GM20431 (cell line): ENCODE results near the gene SLIT3.

ENCODE experiments used
- in situ Hi-C: fragments of 300-500 bp; cut with MseI, MboI; formaldehyde crosslinking; loops from one replicate; pipeline ENCODE4 v1.15.0; 2020; ENCODE audit warnings: low sequenced_read_pairs; ENCODE audit not compliant: unreplicated experiment

The SLIT3 gene

GRCh38 chr5:168931638-168932345, 369.1 kb downstream of the SLIT3 start:
- in situ Hi-C loops, result no loop called here

GRCh38 chr5:168929656-168930055, 371.3 kb downstream of the SLIT3 start:
- in situ Hi-C loops, result no loop called here

- in situ Hi-C loops, result no loop called here
Observed at GRCh38 chr5:168925160-168925559, 375.8 kb downstream of the SLIT3 start.

- in situ Hi-C loops, result no loop called here
Observed at GRCh38 chr5:168921147-168921866, 379.6 kb downstream of the SLIT3 start.

- in situ Hi-C loops, result no loop called here
Observed at GRCh38 chr5:168920019-168920810, 380.7 kb downstream of the SLIT3 start.

- in situ Hi-C loops, result no loop called here
Observed at GRCh38 chr5:168917947-168918600, 382.9 kb downstream of the SLIT3 start.

- in situ Hi-C loops, result no loop called here
Observed at GRCh38 chr5:168916852-168917251, 384.1 kb downstream of the SLIT3 start.

- in situ Hi-C loops, result no loop called here
Observed at GRCh38 chr5:168916266-168916665, 384.7 kb downstream of the SLIT3 start.

GRCh38 chr5:168914491-168914890, 386.4 kb downstream of the SLIT3 start:
- in situ Hi-C loops, result no loop called here

GRCh38 chr5:168910874-168911273, 390.1 kb downstream of the SLIT3 start:
- in situ Hi-C loops, result no loop called here

- in situ Hi-C loops, result no loop called here
Observed at GRCh38 chr5:168908207-168908606, 392.7 kb downstream of the SLIT3 start.

- in situ Hi-C loops, result no loop called here
Observed at GRCh38 chr5:168903061-168903460, 397.9 kb downstream of the SLIT3 start.

GRCh38 chr5:168899673-168900072, 401.3 kb downstream of the SLIT3 start:
- in situ Hi-C loops, result no loop called here

- in situ Hi-C loops, result no loop called here
Observed at GRCh38 chr5:168899264-168899663, 401.7 kb downstream of the SLIT3 start.

- in situ Hi-C loops, result no loop called here
Observed at GRCh38 chr5:168898247-168898911, 402.6 kb downstream of the SLIT3 start.

GRCh38 chr5:168897387-168898122, 403.4 kb downstream of the SLIT3 start:
- in situ Hi-C loops, result no loop called here

GRCh38 chr5:168895295-168896071, 405.5 kb downstream of the SLIT3 start:
- in situ Hi-C loops, result no loop called here

- in situ Hi-C loops, result no loop called here
Observed at GRCh38 chr5:168893283-168893682, 407.7 kb downstream of the SLIT3 start.
